ENCODE data around the gene TXNDC5.

The TXNDC5 gene

GRCh38 chr6:7881765-7882500 lies 28.7 kb downstream of the TXNDC5 start:
- TF ChIP-seq, protein P1, sequence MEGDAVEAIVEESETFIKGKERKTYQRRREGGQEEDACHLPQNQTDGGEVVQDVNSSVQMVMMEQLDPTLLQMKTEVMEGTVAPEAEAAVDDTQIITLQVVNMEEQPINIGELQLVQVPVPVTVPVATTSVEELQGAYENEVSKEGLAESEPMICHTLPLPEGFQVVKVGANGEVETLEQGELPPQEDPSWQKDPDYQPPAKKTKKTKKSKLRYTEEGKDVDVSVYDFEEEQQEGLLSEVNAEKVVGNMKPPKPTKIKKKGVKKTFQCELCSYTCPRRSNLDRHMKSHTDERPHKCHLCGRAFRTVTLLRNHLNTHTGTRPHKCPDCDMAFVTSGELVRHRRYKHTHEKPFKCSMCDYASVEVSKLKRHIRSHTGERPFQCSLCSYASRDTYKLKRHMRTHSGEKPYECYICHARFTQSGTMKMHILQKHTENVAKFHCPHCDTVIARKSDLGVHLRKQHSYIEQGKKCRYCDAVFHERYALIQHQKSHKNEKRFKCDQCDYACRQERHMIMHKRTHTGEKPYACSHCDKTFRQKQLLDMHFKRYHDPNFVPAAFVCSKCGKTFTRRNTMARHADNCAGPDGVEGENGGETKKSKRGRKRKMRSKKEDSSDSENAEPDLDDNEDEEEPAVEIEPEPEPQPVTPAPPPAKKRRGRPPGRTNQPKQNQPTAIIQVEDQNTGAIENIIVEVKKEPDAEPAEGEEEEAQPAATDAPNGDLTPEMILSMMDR (IDR thresholded peaks at IDR 0.05; ENCODE audit: insufficient read depth, low read length, poor library complexity, severe bottlenecking): no peak
- H3K36me3 ChIP-seq (ENCODE audit: control insufficient read depth, insufficient read depth, low read length): peaks cover 38% of the 10 kb centered on the region
- no peak for DNase-seq (ENCODE audit: extremely low read depth, insufficient read length)
- no peak overlapping the region for H3K4me3 ChIP-seq (replicated peaks; ENCODE audit: low read depth, low read length)
- no peaks in the 10 kb centered on the region for H3K27me3 ChIP-seq (replicated peaks; ENCODE audit: control insufficient read depth, insufficient read depth, low read length)

GRCh38 chr6:7880718-7881107 lies 29.9 kb downstream of the TXNDC5 start:
- no peaks in the 10 kb centered on the region for H3K27me3 ChIP-seq (replicated peaks; ENCODE audit: control insufficient read depth, insufficient read depth, low read length)
- no peak overlapping the region for H3K4me3 ChIP-seq (replicated peaks; ENCODE audit: low read depth, low read length)
- peaks cover 28% of the 10 kb centered on the region for H3K36me3 ChIP-seq (ENCODE audit: control insufficient read depth, insufficient read depth, low read length)
- TF ChIP-seq, protein P1 (IDR thresholded peaks at IDR 0.05; ENCODE audit: insufficient read depth, low read length, poor library complexity, severe bottlenecking): no peak
- DNase-seq (ENCODE audit: extremely low read depth, insufficient read length): no peak

DNA sequence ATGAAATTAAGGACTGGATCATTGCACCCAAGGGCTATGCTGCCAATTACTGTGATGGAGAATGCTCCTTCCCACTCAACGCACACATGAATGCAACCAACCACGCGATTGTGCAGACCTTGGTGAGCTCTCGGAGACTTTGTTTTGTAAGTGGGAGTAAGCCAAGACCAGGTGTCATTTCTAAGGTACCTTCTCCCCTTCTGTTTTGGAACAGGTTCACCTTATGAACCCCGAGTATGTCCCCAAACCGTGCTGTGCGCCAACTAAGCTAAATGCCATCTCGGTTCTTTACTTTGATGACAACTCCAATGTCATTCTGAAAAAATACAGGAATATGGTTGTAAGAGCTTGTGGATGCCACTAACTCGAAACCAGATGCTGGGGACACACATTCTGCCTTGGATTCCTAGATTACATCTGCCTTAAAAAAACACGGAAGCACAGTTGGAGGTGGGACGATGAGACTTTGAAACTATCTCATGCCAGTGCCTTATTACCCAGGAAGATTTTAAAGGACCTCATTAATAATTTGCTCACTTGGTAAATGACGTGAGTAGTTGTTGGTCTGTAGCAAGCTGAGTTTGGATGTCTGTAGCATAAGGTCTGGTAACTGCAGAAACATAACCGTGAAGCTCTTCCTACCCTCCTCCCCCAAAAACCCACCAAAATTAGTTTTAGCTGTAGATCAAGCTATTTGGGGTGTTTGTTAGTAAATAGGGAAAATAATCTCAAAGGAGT lies 30.4 kb downstream of the TXNDC5 start:
- H3K36me3 ChIP-seq (ENCODE audit: control insufficient read depth, insufficient read depth, low read length): peaks cover 26% of the 10 kb centered on the region
- H3K4me3 ChIP-seq (replicated peaks; ENCODE audit: low read depth, low read length): no peak overlapping the region
- TF ChIP-seq, protein P1 (IDR thresholded peaks at IDR 0.05; ENCODE audit: insufficient read depth, low read length, poor library complexity, severe bottlenecking): no peak
- no peaks in the 10 kb centered on the region for H3K27me3 ChIP-seq (replicated peaks; ENCODE audit: control insufficient read depth, insufficient read depth, low read length)
- no peak for DNase-seq (ENCODE audit: extremely low read depth, insufficient read length)

DNA sequence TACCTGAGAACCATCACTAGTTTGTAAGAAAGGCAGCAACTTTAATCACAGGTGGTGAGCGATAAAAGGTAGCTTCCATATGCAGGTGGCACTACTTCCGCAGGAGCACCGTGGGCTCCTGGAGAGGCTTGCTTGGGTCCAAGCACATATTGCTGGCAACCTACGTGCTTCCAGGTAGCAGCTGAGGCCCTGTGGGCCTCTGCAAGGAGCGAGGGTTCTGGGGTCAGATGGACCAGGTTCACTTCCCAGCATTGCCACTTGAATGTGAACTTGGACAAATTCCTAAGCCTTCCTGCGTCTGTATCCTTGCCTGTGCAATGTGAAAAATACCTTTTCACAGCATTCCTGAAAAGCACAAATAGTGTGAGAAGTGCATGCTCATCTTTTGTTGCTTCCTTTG lies 31.0 kb downstream of the TXNDC5 start:
- no peaks in the 10 kb centered on the region for H3K27me3 ChIP-seq (replicated peaks; ENCODE audit: control insufficient read depth, insufficient read depth, low read length)
- peaks cover 23% of the 10 kb centered on the region for H3K36me3 ChIP-seq (ENCODE audit: control insufficient read depth, insufficient read depth, low read length)
- no peak overlapping the region for H3K4me3 ChIP-seq (replicated peaks; ENCODE audit: low read depth, low read length)
- TF ChIP-seq, protein P1 (IDR thresholded peaks at IDR 0.05; ENCODE audit: insufficient read depth, low read length, poor library complexity, severe bottlenecking): no peak
- DNase-seq (ENCODE audit: extremely low read depth, insufficient read length): no peak

DNA sequence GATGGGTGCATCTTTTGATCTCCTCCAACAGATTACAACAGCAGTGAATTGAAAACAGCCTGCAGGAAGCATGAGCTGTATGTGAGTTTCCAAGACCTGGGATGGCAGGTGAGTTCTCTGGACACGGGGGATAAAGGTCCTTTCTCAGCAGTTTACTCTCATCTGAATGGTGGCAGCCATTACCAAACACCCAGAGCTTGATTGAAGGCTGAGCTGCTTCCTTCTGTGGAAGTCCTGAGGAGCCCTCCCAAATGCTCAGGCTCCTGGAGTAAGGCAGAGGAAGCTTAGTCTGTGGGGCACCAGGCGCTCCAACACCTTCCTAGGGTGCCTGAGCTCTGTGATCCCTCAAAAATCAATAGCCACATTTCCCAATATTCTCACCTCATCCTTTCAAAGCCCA lies 31.5 kb downstream of the TXNDC5 start:
- peaks cover 18% of the 10 kb centered on the region for H3K36me3 ChIP-seq (ENCODE audit: control insufficient read depth, insufficient read depth, low read length)
- DNase-seq (ENCODE audit: extremely low read depth, insufficient read length): no peak

More for the DNA sequence above, 31.5 kb downstream of the TXNDC5 start:
- TF ChIP-seq, protein P1 (IDR thresholded peaks at IDR 0.05; ENCODE audit: insufficient read depth, low read length, poor library complexity, severe bottlenecking): no peak
- Histone ChIP-seq H3K27me3 (replicated peaks; ENCODE audit: control insufficient read depth, insufficient read depth, low read length) (no peaks in the 10 kb centered on the region), H3K4me3 (replicated peaks; ENCODE audit: low read depth, low read length) (no peak overlapping the region)
